HEK293T (cell line): ENCODE results near the gene TNIK.
"Not testable (repeated sequence)": the region's sequence is repeated elsewhere in the genome, so short reads cannot be mapped to it uniquely, and the experiment has no call there.

Experiments
- CTCF ChIA-PET: fragments of 350-600 bp; formaldehyde crosslinking; extraction: SDS; loops from one replicate; lab custom pipeline; 2021; ENCODE audit warnings: antibody characterized with exemption, inconsistent platforms; lab: Yijun Ruan, JAX
- POLR2A ChIA-PET: fragments of 350-600 bp; formaldehyde crosslinking; extraction: SDS; loops from one replicate; lab custom pipeline; 2020; ENCODE audit warnings: antibody characterized with exemption, inconsistent platforms; lab: Yijun Ruan, JAX
- DNase-seq: peaks from one replicate; pipeline ENCODE4 v3.0.0; 2012; ENCODE audit warnings: mixed read lengths; ENCODE audit errors: extremely low spot score
- ARNT ChIP-seq: fragments of 450-650 bp; IDR thresholded peaks from 2 replicates; pipeline ENCODE4 v1.6.1; 2017; ENCODE audit warnings: mild to moderate bottlenecking
- BHLHE40 ChIP-seq: fragments of 450-650 bp; IDR thresholded peaks from 2 replicates; pipeline ENCODE4 v1.6.1; 2016; ENCODE audit warnings: mild to moderate bottlenecking, moderate library complexity, borderline replicate concordance
- CTBP1 ChIP-seq: fragments of 450-650 bp; IDR thresholded peaks from 2 replicates; pipeline ENCODE4 v1.6.1; 2016; ENCODE audit warnings: borderline replicate concordance
- ELF4 ChIP-seq: fragments of 450-650 bp; IDR thresholded peaks from 2 replicates; pipeline ENCODE4 v1.6.1; 2017; ENCODE audit warnings: antibody characterized with exemption
- FOXA1 ChIP-seq: fragments of 450-650 bp; IDR thresholded peaks from 2 replicates; pipeline ENCODE4 v1.6.1; 2016; ENCODE audit warnings: mild to moderate bottlenecking
- FOXK2 ChIP-seq: fragments of 450-650 bp; IDR thresholded peaks from 2 replicates; pipeline ENCODE4 v1.6.1; 2016; ENCODE audit warnings: mild to moderate bottlenecking
- FOXM1 ChIP-seq: fragments of 450-650 bp; IDR thresholded peaks from 2 replicates; pipeline ENCODE4 v1.6.1; 2017; ENCODE audit warnings: mild to moderate bottlenecking, borderline replicate concordance
- HDGF ChIP-seq: fragments of 450-650 bp; IDR thresholded peaks from 2 replicates; pipeline ENCODE4 v1.6.1; 2017; ENCODE audit warnings: antibody characterized with exemption, borderline replicate concordance
- L3MBTL2 ChIP-seq: fragments of 450-650 bp; conservative IDR thresholded peaks from 2 replicates; pipeline ENCODE4 v1.6.1; 2016; ENCODE audit warnings: mild to moderate bottlenecking
- LEF1 ChIP-seq: fragments of 450-650 bp; IDR thresholded peaks from 2 replicates; pipeline ENCODE4 v1.6.1; 2017; ENCODE audit warnings: mild to moderate bottlenecking, borderline replicate concordance
- NFRKB ChIP-seq: fragments of 450-650 bp; IDR thresholded peaks from 2 replicates; pipeline ENCODE4 v1.6.1; 2016; ENCODE audit warnings: mild to moderate bottlenecking, moderate library complexity
- SP1 ChIP-seq: fragments of 450-650 bp; IDR thresholded peaks from 2 replicates; pipeline ENCODE4 v1.6.1; 2017
- SUZ12 ChIP-seq: fragments of 450-650 bp; IDR thresholded peaks from 2 replicates; pipeline ENCODE4 v1.6.1; 2016; ENCODE audit warnings: mild to moderate bottlenecking
- TARDBP ChIP-seq: fragments of 450-650 bp; IDR thresholded peaks from 2 replicates; pipeline ENCODE4 v1.6.1; 2016
- ZNF384 ChIP-seq: fragments of 450-650 bp; IDR thresholded peaks from 2 replicates; pipeline ENCODE4 v1.6.1; 2016
- TF ChIP-seq, protein P1 (sequence below): fragments of 450-650 bp; IDR thresholded peaks from 2 replicates; pipeline ENCODE4 v1.6.1; 2016

The TNIK gene

DNA sequence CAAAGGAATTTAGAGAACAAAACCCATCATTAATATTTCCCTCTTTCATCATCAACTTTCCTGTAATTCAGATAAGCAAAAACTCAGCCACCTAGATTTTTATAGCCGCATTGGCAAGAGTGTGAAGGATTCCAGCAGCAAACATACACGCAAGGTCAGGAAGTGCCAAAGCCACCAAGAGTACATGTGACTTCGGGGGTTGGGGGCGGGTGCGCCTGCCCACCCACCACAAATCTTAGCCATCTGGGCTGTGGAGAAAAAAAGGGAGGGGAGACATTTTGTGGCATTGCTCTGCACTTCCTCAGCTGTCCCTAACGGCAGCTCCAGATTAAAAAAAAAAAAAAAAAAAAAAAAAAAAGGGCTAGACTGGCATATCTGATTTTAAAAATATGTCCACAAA, 148.4 kb downstream of the TNIK start:
- TF ChIP-seq FOXA1 (no peak), SUZ12 (no peak), TARDBP (no peak), NFRKB (no peak), HDGF (no peak), ZNF384 (no peak), ELF4 (no peak), CTBP1 (no peak), BHLHE40 (no peak), ARNT (no peak), FOXM1 (no peak), FOXK2 (no peak), L3MBTL2 (no peak), SP1 (no peak), LEF1 (no peak)
- TF ChIP-seq, protein P1, sequence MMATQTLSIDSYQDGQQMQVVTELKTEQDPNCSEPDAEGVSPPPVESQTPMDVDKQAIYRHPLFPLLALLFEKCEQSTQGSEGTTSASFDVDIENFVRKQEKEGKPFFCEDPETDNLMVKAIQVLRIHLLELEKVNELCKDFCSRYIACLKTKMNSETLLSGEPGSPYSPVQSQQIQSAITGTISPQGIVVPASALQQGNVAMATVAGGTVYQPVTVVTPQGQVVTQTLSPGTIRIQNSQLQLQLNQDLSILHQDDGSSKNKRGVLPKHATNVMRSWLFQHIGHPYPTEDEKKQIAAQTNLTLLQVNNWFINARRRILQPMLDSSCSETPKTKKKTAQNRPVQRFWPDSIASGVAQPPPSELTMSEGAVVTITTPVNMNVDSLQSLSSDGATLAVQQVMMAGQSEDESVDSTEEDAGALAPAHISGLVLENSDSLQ, result no peak
- ChIA-PET CTCF (no interaction called here), POLR2A (no interaction called here)
- no peak for DNase-seq

DNA sequence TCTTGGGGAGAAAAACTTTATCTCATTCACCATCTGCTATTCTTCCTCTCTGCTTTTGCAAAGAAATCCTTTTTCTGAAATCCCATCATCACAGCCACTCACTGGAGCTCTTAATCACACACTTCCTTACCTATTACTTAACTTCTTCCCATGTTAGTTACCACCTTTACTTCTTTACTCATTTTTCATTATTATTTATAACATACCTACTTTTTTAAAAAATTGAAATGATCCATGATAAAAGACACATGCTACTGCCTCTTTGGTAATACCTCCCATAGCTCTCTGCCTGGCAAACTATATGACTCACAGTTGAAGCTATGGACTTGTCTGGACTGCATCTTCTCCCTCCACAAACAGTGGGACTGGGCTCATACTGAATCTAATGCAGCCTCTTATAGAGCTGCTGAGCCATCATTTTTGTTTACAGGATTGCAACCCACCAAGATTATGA, 150.3 kb downstream of the TNIK start:
- ChIA-PET POLR2A (no interaction called here), CTCF (interaction anchor here (0.5 kb wide), 1 partner anchor 227 kb away, joined by 8 read pairs; no protein-coding TSS in a partner anchor)
- TF ChIP-seq FOXA1 (no peak), BHLHE40 (no peak), NFRKB (no peak), SUZ12 (no peak), SP1 (no peak), ARNT (no peak), TARDBP (no peak), CTBP1 (no peak), LEF1 (no peak), ZNF384 (no peak)
- no peak for DNase-seq

DNA sequence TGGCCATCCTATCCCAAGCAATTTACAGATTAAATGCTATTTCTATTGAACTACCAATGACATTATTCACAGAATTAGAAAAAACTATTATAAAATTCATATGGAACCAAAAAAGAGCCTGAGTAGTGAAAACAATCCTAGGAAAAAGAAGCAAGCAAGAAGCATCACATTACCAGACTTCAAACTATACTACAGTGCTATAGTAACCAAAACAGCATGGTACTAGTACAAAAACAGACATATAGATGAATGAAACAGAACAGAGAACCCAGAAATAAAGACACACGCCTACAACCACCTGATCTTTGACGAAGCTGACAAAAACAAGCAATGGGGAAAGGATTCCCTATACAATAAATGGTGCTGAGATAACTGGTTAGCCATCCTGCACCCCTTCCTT, 152.2 kb downstream of the TNIK start:
- no peak for DNase-seq
- ChIA-PET CTCF (interaction anchor here (0.6 kb wide), 1 partner anchor 236 kb away, joined by 5 read pairs; no protein-coding TSS in a partner anchor), POLR2A (no interaction called here)
- TF ChIP-seq ARNT (no peak), SP1 (no peak), SUZ12 (no peak), ELF4 (no peak), FOXA1 (no peak), FOXM1 (no peak), ZNF384 (no peak), CTBP1 (no peak), BHLHE40 (no peak), L3MBTL2 (no peak), FOXK2 (no peak), NFRKB (no peak), LEF1 (no peak), TARDBP (no peak), HDGF (no peak)
- TF ChIP-seq, protein P1, result no peak

DNA sequence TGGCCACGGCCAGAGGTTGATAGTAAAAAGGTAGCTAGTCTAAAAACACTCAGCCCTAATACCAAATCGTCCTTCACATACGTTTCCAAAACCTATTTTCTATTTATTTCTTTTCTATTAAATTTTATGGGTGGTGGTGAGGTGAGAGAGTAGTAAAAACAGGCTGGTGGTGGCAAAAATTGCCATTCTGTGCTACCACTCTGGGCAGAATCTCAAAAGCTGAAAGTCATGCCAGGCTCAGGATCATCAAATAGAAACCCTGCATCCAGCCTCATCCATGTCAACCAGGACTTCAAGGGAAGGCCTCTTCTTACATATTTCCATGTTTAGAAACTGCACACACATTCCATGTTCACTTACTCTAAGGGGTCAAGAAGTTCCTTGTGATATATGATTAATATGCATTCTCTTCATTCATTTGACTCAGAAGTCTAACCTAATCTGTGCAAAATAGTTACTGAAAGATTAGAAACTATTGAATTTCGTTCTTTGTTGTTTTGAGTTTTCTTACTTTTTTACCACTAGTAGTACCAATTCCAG, 153.1 kb downstream of the TNIK start:
- CTCF ChIA-PET, result no interaction called here
- no peak for TF ChIP-seq ELF4
- no peak for TF ChIP-seq FOXM1
- no peak for TF ChIP-seq CTBP1
- TF ChIP-seq LEF1, result no peak
- TF ChIP-seq SUZ12, result no peak
- TF ChIP-seq FOXK2, result no peak
- TF ChIP-seq SP1, result no peak
- TF ChIP-seq, protein P1, result no peak
- no peak for TF ChIP-seq L3MBTL2
- no peak for DNase-seq
- POLR2A ChIA-PET, result no interaction called here

DNA sequence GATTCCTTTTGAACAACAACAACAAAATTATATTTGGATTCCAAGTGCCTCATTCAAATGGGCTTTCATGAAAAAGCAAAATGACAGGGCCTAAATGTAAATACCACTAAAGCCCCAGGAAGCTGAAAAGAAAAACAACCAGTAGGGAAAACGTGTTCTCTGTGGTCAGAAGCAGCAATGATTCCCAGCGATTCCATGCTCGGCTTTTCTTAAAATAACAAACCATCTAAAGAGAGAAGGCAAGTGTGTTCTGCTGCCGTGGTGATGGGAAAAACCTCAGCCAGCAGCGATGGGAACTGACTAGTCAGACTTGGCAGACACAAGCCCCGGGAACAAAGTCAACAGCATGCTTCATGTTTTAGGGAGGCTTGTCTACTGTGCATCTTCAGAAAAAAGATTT, 153.6 kb downstream of the TNIK start:
- ChIA-PET POLR2A (no interaction called here), CTCF (no interaction called here)
- DNase-seq, result peak; percentile 31
- TF ChIP-seq ELF4 (no peak), SUZ12 (no peak), CTBP1 (no peak), FOXK2 (no peak)
- TF ChIP-seq, protein P1, result no peak

DNA sequence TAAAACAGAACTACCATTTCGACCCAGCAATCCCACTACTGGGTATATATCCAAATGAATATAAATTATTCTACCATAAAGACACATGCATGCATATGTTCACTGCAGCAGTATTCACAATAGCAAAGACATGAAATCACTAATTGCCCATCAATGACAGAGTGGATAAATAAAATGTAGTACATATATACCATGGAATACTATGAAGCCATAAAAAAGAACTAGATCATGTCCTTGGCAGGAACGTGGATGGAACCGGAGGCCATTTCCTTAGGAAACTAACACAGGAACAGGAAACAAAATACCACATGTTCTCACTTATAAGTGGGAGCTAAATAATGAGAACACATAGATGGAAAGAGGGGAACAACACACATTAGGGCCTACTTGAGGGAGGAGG, 154.4 kb downstream of the TNIK start:
- POLR2A ChIA-PET, CTCF ChIA-PET, DNase-seq: not testable (repeated sequence)

DNA sequence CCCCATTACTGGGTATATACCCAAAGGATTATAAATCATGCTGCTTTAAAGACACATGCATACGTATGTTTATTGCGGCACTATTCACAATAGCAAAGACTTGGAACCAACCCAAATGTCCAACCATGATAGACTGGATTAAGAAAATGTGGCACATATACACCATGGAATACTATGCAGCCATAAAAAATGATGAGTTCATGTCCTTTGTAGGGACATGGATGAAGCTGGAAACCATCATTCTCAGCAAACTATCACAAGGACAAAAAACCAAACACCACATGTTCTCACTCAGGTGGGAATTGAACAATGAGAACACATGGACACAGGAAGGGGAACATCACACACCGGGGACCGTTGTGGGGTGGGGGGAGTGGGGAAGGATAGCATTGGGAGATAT, 155.7 kb downstream of the TNIK start:
- POLR2A ChIA-PET, CTCF ChIA-PET, DNase-seq: not testable (repeated sequence)

DNA sequence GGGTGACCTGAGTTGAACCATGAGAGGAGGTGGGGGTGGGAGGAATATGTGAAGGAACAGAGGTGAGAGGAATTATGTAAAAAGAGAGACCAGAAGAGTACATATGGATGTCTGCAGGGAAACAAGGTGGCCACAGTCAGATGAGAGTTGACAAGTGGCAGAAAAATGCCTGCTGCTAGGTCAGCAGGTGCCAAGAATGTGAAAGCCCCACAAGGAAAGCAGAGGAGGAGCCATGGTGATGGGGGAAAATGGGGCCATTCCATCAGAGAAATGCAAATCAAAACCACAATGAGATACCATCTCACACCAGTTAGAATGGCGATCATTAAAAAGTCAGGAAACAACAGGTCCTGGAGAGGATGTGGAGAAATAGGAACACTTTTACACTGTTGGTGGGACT, 156.2 kb downstream of the TNIK start:
- DNase-seq, POLR2A ChIA-PET, CTCF ChIA-PET: not testable (repeated sequence)
